CD4-positive, alpha-beta T cell treated with Interleukin-15 for 4 hours (primary cell): ENCODE measurements around the gene IFT122.
"Not testable (repeated sequence)": the region's sequence is repeated elsewhere in the genome, so short reads cannot be mapped to it uniquely, and the experiment has no call there.

Experiments
- DNase-seq: peaks from one replicate; pipeline ENCODE4 v3.0.0-alpha.2; 2020; ENCODE audit warnings: low spot score

Gene IFT122

DNA sequence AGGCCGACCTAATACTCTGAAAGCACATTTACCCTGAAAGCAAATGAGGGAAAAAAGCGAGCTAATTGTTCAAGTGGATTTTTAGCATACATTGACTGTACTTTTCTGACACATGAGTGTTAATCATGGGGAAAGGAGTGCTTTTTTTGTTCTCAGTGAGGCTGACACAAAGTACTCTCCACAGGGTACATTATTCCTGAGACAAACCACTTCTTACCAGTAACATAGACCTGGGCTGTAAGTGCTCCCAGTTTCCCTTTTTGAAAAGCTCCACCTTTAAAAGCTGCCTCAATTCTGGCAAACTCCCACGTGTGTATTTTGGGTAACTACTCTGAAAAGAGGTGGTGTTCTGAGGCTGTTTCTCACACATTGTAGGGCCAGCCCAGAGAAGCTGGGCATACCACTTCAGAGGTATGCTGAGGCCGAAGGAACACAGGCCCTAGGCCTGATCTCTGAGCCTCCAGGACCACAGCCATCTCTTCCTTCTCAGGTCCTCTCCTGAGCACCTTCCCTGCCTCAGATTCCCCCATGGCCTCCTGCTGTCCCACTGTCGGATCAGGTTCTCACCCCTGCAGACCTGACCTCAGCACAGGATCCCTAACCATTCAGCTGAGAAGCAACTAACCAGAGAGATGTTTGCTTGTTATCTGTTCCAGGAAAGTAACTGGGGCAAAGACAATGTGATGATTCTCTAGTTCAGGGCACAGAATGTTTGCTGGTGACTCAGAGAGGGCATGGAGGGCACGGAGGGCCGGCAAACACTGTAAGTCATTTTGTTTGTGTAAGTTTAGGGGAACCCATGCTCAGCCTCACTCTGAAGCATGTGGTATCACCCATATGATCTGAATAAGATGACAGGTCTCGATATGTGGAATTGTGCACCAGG, 58.8 kb downstream of the IFT122 start:
- not testable (repeated sequence) for DNase-seq

DNA sequence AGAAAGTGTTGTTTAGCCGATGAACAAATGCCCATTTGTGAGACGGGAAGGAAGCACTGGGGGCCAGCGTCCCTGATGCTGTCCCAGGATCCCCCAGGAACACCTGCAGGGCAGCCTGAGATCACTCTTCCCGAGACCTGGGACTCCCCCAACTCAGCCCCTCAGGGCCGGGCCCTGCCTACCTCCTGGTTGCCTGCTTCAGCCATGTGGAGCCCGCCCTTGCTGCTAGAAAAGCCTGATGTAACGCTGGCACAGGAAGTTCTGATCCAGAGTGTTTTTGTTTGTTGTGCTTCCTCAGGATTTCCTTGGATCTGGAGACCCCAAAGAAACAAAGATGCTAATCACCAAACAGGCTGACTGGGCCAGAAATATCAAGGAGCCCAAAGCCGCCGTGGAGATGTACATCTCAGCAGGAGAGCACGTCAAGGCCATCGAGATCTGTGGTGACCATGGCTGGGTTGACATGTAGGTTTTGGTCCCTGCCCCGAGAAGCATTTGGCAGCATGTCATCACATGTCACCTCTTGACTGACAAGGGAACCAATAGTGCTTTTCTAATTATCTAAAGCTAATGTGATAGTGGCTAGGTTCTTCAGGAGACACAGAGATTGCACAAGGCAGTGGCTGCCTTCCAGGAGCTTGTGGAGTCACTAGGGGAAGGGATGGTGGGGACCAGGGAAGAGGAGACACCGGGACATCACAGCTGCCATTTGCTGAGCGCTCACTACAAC, 59.7 kb downstream of the IFT122 start:
- not testable (repeated sequence) for DNase-seq

DNA sequence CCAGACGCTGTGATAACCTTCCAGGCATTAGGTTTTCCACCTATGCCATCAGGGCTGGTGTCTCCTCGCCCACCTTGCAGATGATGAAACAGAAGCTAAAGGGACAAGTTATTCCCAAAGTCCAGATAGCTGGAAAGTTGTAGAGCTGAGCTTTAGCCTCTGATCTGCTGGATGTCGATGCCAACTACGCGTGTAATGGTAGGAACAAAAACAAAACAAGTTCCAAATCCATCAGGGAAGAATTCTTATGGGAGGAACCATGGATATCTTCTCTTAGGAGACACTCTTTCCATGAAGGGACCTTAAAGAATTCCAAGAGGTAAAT, 60.3 kb downstream of the IFT122 start:
- DNase-seq = no peak

DNA sequence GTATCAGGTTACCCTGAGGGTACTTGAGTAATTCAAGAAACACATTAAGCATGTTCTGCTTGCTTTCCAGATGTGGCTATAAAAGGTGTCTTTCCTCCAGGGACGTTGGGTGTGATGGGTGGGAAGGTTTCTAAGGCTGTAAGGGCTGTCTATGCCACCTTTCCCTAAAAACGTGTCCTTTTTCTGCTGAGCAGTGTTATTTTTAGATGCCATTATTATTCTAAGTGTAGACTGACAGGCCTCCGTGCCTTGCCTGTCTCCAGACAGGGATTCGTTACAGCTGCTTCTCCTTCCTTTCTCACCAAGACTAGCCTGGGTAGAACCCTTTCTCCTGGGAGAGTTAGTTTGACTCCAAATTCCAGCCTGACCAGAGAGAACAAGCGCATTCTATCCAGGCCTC, 61.6 kb downstream of the IFT122 start:
- DNase-seq = no peak

- no peak for DNase-seq
Measured at GRCh38 chr3:129502641-129503408, 62.8 kb downstream of the IFT122 start.

DNA sequence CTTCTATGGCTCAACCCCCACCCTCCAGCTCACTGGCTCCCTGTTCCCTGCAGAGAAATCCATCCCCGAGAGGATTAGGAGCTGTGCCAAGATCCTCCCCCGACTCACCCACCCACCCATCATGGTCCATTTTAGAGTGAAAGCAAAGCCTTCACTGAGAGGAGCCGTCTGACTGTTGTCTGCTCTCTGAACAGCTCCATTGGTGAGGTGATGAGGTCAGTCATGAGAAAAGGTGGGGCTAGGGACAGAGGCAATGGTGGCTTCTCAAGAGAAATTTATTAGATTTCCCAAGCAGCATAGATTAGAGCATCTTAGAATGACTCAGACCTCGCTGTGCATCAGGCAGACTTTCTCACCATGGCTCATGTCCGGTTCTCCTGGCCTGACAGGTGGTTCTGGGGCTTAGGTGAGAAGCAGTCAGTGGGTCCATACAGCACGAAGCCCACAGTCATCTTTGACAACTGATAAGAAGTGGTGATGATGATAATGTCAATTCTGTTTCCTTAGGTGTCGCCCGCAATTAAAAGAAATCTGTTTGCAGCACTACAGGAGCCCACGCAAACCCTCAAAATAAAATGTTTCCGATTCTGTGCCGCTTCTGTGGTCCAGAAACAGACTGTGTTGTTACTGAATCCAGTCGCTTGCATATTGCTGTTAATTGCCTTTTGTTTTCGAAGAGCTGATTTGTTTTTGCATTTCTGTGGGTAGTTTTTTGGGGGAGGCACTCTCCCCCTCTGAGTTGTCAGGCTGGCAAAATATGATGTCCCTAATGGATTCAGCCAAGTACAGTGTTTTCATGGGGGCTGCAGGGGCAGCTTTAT, 63.7 kb downstream of the IFT122 start:
- DNase-seq = no peak

DNA sequence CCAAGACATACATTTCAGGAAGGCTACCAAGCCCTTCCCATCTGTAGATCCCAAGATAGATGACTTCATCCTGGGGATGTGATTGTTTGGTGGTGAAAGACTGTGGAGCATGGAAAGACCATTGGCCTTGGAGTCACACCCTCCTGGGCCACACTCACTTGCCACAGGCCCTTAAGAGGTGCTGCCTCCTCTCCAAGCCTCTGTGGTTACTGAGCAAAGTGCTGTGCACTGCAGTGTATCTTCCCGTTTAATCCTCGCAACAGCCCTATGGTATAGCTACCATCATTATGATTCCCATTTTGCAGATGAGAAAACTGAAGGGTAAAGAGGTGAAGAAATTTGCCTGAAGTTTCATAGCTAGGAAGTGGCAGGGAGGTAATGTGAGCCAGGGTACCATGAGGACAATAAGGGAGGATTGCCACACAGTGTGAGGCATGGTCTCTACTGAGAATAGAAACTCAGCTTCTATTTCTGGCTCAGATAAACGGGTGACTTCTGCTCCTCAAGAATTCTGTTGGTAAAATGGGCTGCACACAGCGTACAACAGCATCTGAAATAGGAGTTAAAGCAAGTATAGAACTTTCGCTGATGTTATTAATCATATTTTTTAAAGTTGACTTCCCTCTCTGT, 64.6 kb downstream of the IFT122 start:
- no peak for DNase-seq

GRCh38 chr3:129505341-129505740, 65.3 kb downstream of the IFT122 start:
- no peak for DNase-seq

DNA sequence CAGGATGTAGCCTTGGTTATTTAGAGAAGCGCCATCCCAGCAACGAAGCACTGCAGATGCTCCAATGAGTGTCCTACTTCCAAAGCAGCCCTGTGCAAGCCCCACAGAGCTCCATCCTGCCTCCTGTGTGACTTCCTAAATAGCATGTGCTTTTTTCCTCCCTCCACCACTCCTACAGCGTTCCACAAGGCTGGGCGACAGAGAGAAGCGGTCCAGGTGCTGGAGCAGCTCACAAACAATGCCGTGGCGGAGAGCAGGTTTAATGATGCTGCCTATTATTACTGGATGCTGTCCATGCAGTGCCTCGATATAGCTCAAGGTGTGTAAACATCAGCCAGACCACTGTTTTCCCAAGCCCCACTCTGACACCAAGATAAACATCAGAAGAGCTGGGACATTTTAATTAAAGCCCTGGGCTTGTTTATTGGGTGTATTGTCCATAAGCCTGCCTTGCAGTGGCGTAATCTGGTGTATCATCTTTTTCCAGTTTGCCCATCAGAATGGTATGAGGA, 66.3 kb downstream of the IFT122 start:
- no peak for DNase-seq

GRCh38 chr3:129507181-129507831, 67.3 kb downstream of the IFT122 start:
- DNase-seq = no peak

GRCh38 chr3:129512595-129512994, 72.6 kb downstream of the IFT122 start:
- no peak for DNase-seq

DNA sequence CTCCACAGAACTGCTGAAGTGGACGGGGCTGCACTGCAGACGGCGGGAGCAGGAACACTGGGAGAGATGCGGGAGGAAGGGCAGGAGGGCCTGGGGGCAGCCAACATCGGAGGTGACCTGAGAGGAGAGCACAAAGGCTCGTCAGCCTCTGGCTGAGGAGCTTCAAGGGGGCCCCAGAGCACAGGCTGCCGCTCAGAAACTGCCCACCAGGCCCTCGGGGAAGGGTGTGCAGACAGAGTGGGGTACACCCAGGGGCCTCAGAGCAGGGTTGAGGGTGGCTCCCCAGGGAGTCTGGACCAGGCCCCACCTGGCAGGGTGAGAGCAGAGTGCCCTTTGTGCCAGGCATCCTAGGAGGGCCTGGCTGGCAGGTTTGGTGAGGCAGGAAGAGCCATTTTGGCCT, 73.7 kb downstream of the IFT122 start:
- no peak for DNase-seq

DNA sequence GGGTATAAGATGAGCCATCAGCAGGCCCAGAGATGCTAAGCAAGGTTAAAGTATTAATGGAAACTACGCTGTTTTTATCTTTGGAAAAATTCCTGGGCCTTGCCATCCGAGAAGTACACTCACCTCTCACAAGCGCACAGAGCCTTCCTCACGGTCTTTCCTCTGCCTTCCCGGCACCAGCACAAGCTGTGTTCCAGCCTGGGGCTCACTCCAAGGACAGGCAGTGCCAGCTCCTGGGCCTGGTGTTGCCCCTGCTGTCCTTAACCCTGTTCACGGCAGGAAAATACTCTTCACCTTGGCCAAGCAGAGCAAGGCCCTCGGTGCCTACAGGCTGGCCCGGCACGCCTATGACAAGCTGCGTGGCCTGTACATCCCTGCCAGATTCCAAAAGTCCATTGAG, 74.1 kb downstream of the IFT122 start:
- DNase-seq = no peak

GRCh38 chr3:129514563-129514962, 74.5 kb downstream of the IFT122 start:
- DNase-seq = no peak

DNA sequence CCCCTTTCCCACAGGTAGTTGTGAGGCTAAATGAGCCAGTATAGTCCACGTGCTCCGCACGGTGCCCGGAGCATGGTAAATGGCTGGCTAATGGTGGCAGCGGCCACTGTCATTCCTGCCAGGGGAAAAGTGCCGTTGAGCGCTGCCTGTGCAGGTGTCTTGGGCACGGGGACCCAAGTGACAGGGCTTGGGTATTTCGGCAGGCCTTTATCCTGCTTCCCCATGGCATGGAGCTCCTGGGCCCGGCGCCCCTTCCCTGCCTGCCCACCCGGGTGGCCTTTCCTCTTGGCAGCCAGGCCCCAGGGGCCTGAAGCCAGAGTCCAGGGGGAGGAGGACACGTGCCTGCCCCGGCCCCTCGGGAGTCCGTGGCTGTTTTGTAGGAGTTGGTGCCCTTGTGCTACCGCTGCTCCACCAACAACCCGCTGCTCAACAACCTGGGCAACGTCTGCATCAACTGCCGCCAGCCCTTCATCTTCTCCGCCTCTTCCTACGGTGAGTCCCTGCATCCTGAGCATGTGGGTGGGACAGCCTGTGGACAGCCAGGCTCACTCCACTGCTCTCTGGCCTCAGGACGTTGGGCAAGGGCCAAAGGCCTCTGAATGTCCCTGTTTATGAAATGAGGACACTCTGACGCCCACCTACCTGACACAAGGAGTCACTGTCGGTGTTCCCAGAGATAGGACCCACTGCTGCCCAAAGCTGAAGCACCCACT, 75.2 kb downstream of the IFT122 start:
- not testable (repeated sequence) for DNase-seq

- DNase-seq = not testable (repeated sequence)
Measured at GRCh38 chr3:129515821-129516432, 75.9 kb downstream of the IFT122 start.

DNA sequence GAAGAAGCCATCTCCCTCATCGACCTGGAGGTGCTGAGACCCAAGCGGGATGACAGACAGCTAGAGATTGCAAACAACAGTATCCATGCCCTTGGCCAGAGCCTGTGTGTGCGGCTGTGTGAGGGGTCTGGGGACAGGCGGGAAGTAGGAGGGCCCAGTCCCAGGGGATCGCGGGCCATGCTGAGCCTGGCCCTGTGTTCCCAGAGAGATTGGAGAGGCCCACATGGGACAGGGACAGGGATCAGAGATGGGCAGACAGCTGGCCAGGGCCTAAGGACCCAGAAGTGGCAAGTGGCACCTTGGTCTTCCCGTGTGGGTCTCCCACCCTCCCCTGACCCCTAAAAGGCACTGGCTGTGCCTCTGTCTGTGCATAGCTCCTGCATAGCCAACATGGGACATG, 77.5 kb downstream of the IFT122 start:
- no peak for DNase-seq

DNA sequence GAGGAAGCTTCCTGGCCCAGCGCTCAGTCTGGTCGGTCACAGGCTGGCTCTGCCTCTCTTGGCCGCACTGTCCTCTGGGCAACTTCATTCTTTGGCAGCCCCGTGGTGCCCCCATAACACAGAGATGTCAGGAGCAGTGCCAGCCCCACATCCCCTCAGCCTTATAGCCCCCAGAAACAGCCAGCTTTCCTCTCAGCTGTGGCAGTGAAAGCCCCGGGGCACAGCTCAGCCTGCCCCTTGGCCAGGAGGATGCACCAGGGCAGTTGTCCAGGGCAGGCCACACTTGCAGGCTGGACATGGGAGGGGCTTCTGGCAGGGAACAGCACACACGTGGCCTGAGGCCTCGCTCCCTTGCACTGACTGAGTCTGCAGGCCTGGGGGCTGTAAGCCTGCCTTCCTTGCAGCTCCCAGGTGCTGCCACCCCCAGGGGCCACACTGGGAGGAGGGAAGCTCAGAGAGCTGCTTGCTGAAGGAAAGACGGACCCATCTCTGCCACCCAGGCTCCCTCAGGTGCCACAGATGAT, 78.1 kb downstream of the IFT122 start:
- DNase-seq = no peak

- no peak for DNase-seq
Measured at GRCh38 chr3:129518581-129518980, 78.6 kb downstream of the IFT122 start.
